ENCODE results near the gene CDKL4. TPM values are rescaled to one million over a fixed set of nuclear protein-coding genes. Genes with fewer than 3 reads are reported as not detected.
A peak's percentile ranks its signal among the peaks of the same experiment; 100 is the strongest.

The CDKL4 gene
- total and polyA plus RNA-seq, 2 of the 13 experiments (the other 11 are each of a cell fraction or from before 2014, with no cell fraction given) = 0.29 to 0.50 TPM

DNA sequence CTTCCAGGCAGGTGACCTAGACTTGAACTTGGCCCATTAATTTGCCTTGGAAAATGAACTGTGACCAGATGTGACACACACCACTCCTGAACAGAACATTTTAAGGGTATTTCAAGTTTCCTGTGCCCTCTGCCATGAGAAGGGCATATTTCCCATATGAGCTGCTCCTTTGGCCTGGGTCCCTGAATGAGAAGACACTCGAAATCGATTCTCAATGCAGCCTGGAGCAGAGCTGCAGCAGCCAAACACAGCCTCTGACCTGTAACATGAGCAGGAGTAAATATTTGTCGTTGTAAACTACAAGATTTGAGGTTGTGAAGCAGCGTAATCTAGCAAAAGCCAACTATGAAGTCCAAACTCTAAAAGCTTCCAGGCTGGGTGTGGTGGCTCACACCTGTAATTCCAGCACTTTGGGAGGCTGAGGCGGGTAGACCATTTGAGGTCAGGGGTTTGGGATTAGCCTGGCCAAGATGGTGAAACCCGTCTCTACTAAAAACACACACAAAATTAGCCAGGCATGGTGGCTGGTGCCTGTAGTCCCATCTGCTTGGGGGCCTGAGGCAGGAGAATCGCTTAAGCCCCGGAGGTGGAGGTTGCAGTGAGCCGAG is 92.8 kb downstream of the CDKL4 start (continued):
- TF ChIP-seq ZFAT (CRISPR knock-in tag; conservative IDR thresholded peaks at IDR 0.05) (no peak), ZNF501 (CRISPR knock-in tag; IDR thresholded peaks at IDR 0.05) (peak; percentile 89), SMARCC2 (IDR thresholded peaks at IDR 0.05) (no peak), ZFYVE20 (CRISPR knock-in tag; IDR thresholded peaks at IDR 0.05; ENCODE audit: borderline replicate concordance, low read depth) (no peak), STAG1 (CRISPR knock-in tag; IDR thresholded peaks at IDR 0.05) (no peak), HNRNPUL1 (IDR thresholded peaks at IDR 0.05; ENCODE audit: low read depth, low read length) (no peak), SMYD3 (CRISPR knock-in tag; IDR thresholded peaks at IDR 0.05) (peak; percentile 82; the same call in 1 of the 2 replicates), TEAD3 (CRISPR knock-in tag; optimal IDR thresholded peaks at IDR 0.05; ENCODE audit: borderline replicate concordance) (peak; percentile 73), ZNF672 (CRISPR knock-in tag; IDR thresholded peaks at IDR 0.05) (no peak), ZNF136 (CRISPR knock-in tag; IDR thresholded peaks at IDR 0.05; ENCODE audit: low read depth) (no peak), HDAC1 (CRISPR knock-in tag; IDR thresholded peaks at IDR 0.05) (peak; percentile 93), KDM5B (CRISPR knock-in tag; IDR thresholded peaks at IDR 0.05; ENCODE audit: borderline replicate concordance) (peak; percentile 51; the same call in 1 of the 2 replicates), HOXA5 (CRISPR knock-in tag; IDR thresholded peaks at IDR 0.05) (peak; percentile 79)
- TF ChIP-seq, protein P1, sequence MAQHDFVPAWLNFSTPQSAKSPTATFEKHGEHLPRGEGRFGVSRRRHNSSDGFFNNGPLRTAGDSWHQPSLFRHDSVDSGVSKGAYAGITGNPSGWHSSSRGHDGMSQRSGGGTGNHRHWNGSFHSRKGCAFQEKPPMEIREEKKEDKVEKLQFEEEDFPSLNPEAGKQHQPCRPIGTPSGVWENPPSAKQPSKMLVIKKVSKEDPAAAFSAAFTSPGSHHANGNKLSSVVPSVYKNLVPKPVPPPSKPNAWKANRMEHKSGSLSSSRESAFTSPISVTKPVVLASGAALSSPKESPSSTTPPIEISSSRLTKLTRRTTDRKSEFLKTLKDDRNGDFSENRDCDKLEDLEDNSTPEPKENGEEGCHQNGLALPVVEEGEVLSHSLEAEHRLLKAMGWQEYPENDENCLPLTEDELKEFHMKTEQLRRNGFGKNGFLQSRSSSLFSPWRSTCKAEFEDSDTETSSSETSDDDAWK (CRISPR knock-in tag; IDR thresholded peaks at IDR 0.05) = no peak
- TF ChIP-seq, protein P2, sequence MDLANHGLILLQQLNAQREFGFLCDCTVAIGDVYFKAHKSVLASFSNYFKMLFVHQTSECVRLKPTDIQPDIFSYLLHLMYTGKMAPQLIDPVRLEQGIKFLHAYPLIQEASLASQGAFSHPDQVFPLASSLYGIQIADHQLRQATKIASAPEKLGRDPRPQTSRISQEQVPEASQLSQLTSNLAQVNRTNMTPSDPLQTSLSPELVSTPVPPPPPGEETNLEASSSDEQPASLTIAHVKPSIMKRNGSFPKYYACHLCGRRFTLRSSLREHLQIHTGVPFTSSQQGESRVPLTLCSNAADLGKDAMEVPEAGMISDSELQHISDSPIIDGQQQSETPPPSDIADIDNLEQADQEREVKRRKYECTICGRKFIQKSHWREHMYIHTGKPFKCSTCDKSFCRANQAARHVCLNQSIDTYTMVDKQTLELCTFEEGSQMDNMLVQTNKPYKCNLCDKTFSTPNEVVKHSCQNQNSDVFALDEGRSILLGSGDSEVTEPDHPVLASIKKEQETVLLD (CRISPR knock-in tag; IDR thresholded peaks at IDR 0.05; ENCODE audit: low read depth) = no peak
- TF ChIP-seq, protein P3, sequence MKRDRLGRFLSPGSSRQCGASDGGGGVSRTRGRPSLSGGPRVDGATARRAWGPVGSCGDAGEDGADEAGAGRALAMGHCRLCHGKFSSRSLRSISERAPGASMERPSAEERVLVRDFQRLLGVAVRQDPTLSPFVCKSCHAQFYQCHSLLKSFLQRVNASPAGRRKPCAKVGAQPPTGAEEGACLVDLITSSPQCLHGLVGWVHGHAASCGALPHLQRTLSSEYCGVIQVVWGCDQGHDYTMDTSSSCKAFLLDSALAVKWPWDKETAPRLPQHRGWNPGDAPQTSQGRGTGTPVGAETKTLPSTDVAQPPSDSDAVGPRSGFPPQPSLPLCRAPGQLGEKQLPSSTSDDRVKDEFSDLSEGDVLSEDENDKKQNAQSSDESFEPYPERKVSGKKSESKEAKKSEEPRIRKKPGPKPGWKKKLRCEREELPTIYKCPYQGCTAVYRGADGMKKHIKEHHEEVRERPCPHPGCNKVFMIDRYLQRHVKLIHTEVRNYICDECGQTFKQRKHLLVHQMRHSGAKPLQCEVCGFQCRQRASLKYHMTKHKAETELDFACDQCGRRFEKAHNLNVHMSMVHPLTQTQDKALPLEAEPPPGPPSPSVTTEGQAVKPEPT (CRISPR knock-in tag; IDR thresholded peaks at IDR 0.05; ENCODE audit: low read depth) = 0 out of 2 replicates have a peak, but pooled peaks have one; percentile 31
- TF ChIP-seq, protein P4, sequence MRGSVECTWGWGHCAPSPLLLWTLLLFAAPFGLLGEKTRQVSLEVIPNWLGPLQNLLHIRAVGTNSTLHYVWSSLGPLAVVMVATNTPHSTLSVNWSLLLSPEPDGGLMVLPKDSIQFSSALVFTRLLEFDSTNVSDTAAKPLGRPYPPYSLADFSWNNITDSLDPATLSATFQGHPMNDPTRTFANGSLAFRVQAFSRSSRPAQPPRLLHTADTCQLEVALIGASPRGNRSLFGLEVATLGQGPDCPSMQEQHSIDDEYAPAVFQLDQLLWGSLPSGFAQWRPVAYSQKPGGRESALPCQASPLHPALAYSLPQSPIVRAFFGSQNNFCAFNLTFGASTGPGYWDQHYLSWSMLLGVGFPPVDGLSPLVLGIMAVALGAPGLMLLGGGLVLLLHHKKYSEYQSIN (CRISPR knock-in tag; IDR thresholded peaks at IDR 0.05; ENCODE audit: borderline replicate concordance) = no peak; the same call in 1 of the 2 replicates
- TF ChIP-seq, protein P5, sequence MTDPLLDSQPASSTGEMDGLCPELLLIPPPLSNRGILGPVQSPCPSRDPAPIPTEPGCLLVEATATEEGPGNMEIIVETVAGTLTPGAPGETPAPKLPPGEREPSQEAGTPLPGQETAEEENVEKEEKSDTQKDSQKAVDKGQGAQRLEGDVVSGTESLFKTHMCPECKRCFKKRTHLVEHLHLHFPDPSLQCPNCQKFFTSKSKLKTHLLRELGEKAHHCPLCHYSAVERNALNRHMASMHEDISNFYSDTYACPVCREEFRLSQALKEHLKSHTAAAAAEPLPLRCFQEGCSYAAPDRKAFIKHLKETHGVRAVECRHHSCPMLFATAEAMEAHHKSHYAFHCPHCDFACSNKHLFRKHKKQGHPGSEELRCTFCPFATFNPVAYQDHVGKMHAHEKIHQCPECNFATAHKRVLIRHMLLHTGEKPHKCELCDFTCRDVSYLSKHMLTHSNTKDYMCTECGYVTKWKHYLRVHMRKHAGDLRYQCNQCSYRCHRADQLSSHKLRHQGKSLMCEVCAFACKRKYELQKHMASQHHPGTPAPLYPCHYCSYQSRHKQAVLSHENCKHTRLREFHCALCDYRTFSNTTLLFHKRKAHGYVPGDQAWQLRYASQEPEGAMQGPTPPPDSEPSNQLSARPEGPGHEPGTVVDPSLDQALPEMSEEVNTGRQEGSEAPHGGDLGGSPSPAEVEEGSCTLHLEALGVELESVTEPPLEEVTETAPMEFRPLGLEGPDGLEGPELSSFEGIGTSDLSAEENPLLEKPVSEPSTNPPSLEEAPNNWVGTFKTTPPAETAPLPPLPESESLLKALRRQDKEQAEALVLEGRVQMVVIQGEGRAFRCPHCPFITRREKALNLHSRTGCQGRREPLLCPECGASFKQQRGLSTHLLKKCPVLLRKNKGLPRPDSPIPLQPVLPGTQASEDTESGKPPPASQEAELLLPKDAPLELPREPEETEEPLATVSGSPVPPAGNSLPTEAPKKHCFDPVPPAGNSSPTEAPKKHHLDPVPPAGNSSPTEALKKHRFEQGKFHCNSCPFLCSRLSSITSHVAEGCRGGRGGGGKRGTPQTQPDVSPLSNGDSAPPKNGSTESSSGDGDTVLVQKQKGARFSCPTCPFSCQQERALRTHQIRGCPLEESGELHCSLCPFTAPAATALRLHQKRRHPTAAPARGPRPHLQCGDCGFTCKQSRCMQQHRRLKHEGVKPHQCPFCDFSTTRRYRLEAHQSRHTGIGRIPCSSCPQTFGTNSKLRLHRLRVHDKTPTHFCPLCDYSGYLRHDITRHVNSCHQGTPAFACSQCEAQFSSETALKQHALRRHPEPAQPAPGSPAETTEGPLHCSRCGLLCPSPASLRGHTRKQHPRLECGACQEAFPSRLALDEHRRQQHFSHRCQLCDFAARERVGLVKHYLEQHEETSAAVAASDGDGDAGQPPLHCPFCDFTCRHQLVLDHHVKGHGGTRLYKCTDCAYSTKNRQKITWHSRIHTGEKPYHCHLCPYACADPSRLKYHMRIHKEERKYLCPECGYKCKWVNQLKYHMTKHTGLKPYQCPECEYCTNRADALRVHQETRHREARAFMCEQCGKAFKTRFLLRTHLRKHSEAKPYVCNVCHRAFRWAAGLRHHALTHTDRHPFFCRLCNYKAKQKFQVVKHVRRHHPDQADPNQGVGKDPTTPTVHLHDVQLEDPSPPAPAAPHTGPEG (CRISPR knock-in tag; IDR thresholded peaks at IDR 0.05) = no peak

Measured in HepG2 (cell line).